ACC112 (cell line): ENCODE measurements around the gene AQP7.
"Not testable (repeated sequence)": the region's sequence is repeated elsewhere in the genome, so short reads cannot be mapped to it uniquely, and the experiment has no call there.

Experiments used
- H2AFZ ChIP-seq: fragments of 200-600 bp; sonication (generic); one replicate; pipeline ENCODE4 v1.6.0; 2017; ENCODE audit warnings: antibody characterized with exemption, low read length; ENCODE audit not compliant: unreplicated experiment
- H3K27ac ChIP-seq: fragments of 200-600 bp; sonication (generic); 2 replicates; pipeline ENCODE4 v1.5.1; 2014; ENCODE audit warnings: low read depth, mild to moderate bottlenecking, antibody characterized with exemption, low read length, moderate library complexity
- H3K27me3 ChIP-seq: fragments of 200-600 bp; sonication (generic); 2 replicates; pipeline ENCODE4 v1.6.1; 2014; ENCODE audit warnings: mild to moderate bottlenecking, antibody characterized with exemption, low read length, moderate library complexity, mixed read lengths; ENCODE audit not compliant: insufficient read depth
- H3K36me3 ChIP-seq: fragments of 200-600 bp; sonication (generic); 2 replicates; pipeline ENCODE4 v1.6.1; 2016; ENCODE audit warnings: mild to moderate bottlenecking, antibody characterized with exemption, low read length, moderate library complexity, mixed read lengths; ENCODE audit not compliant: insufficient read depth
- H3K4me1 ChIP-seq: fragments of 200-600 bp; sonication (generic); one replicate; pipeline ENCODE4 v1.6.1; 2016; ENCODE audit warnings: low read length, mixed read lengths; ENCODE audit not compliant: insufficient read depth, unreplicated experiment, control insufficient read depth
- H3K4me3 ChIP-seq: fragments of 200-600 bp; sonication (generic); 2 replicates; pipeline ENCODE4 v1.5.1; 2014; ENCODE audit warnings: mild to moderate bottlenecking, low read depth, low read length
- H3K79me2 ChIP-seq: fragments of 200-600 bp; sonication (generic); one replicate; pipeline ENCODE4 v1.6.0; 2016; ENCODE audit warnings: low read length; ENCODE audit not compliant: control insufficient read depth, unreplicated experiment, insufficient read depth

Gene AQP7

DNA sequence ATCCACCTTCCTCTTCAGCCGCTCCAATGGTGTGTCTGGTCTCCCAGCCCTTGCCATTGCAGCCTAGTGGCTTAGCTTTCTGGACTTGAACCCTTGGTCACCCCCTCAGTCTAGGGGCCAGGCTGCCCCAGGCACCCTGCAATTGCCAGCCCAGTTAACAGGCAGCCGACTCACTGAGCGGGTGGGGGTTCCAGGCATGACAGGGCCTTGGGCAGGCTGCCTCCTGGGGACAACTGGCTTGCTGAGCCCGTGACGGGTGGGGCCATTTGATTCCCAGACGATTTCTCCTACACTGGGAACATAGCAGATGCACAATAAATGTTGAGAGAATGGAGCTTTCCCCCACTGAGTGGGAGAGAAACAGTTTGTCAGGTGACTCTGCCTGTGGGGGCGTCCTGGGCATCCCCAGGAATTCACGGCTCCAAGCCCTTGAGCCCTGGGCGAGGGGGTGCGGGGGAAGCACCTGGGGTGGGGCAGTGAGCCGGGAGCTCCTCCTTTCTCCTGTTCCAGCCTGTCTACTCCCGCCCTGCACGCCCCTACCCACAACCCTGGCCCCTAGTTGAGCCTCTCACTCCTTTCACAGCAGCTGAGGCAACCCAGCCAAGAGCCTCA is 12.6 kb upstream of the AQP7 start:
- H3K4me3 ChIP-seq, result no peak overlapping the region
- no peaks in the 10 kb centered on the region for H3K36me3 ChIP-seq
- H3K27me3 ChIP-seq, result peaks cover 8% of the 10 kb centered on the region; the same call in 1 of the 2 replicates
- no peaks in the 10 kb centered on the region for H3K4me1 ChIP-seq
- H3K79me2 ChIP-seq, result no peaks in the 10 kb centered on the region
- H3K27ac ChIP-seq, result no peak overlapping the region
- H2AFZ ChIP-seq, result no peak overlapping the region

DNA sequence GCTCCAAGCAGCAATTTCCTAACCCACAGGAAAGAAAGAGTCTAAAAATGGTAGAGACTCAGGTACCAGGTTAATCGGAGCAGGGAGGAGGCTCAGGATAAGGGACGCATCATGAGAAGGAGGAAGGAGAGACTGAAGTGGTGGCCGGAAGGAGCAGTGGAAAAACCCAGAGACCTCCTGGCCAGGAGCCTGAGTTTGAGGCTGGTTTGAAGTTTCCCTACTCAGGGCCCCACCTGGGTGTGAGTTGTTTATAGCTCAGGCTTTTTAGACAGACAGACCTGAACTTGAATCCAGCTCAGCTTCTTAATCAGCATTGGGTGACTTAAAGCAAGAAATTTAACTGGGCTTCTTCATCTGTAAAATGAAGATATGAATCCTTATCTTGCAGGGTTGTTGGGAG is 11.9 kb upstream of the AQP7 start:
- Histone ChIP-seq H3K27ac (no peak overlapping the region), H3K36me3 (no peaks in the 10 kb centered on the region), H2AFZ (no peak overlapping the region), H3K4me3 (no peak overlapping the region), H3K79me2 (no peaks in the 10 kb centered on the region), H3K27me3 (peaks cover 8% of the 10 kb centered on the region; the same call in 1 of the 2 replicates), H3K4me1 (no peaks in the 10 kb centered on the region)

DNA sequence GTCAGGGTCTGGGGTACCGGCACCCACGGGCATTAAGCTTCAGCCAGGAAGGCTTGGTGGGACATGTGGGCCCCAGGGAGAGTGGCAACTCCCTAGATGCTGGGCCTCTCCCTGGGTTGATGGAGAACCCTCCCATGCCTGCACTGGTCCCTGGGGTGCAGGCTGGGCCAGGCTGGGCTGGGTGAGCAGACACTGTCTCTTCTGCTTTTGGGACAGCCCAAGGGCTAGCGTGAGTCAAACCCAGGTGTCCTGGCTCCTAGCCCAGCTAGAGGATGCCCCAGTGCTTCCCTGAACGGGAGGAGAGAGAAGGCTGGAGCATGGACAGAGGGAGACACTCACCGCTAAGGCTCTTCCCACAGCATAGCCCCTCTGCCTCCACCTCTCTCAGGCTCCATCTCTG is 5.7 kb upstream of the AQP7 start:
- Histone ChIP-seq H3K4me1 (no peaks in the 10 kb centered on the region), H2AFZ (no peak overlapping the region), H3K79me2 (no peaks in the 10 kb centered on the region), H3K36me3 (no peaks in the 10 kb centered on the region), H3K27me3 (no peaks in the 10 kb centered on the region), H3K4me3 (no peak overlapping the region), H3K27ac (no peak overlapping the region)

DNA sequence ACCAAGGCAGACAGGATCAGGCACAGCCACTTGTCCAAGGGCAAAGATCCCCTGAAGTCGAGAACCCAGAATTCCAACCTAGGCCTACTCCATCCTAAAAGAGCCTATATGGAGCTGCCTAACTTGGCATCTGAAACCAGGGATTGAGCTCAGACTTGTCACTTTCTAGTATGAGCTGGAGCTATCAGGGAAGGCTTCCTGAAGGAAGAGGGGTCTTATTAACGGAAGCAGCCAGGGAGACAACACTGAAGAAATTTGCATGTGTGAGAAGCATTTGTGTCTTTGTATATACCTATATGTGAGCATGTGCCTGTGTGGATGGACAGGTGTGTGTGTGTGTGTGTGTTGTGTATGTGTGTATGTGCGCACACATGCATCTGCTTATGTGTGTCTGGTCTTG is 4.7 kb upstream of the AQP7 start:
- H3K4me1 ChIP-seq, result no peaks in the 10 kb centered on the region
- no peak overlapping the region for H2AFZ ChIP-seq
- H3K27me3 ChIP-seq, result no peaks in the 10 kb centered on the region
- H3K79me2 ChIP-seq, result no peaks in the 10 kb centered on the region
- H3K4me3 ChIP-seq, result no peak overlapping the region
- H3K27ac ChIP-seq, result no peak overlapping the region
- H3K36me3 ChIP-seq, result no peaks in the 10 kb centered on the region

DNA sequence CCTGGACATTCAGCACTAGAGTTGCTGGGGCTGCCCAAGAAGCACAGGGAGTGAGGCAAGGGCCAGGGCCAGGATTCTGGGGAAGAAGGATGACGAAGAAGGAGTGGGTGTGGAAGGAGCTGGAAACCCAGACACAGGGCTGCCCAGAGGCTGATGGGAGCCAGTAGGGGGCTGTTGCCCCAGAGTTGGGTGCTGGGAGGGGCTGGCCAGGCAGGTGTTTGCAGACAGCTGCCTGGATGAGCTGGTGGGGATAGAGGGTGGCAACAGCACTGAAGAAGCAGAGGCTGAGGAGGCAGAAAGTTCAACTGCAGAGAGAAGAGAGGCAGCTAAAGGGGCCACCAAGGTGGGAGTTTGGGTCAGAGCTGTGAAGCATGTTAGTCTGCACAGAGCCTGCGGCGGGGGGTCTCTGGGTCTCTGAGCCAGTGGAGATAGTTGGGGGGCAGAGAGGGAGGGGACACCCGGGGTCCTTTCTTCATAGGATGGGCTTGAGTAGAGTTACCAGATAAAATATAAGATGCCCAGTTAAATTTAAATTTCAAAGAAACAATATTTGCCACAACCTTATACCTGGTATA is 2.5 kb upstream of the AQP7 start:
- H2AFZ ChIP-seq, result no peak overlapping the region
- H3K36me3 ChIP-seq, result no peaks in the 10 kb centered on the region

DNA sequence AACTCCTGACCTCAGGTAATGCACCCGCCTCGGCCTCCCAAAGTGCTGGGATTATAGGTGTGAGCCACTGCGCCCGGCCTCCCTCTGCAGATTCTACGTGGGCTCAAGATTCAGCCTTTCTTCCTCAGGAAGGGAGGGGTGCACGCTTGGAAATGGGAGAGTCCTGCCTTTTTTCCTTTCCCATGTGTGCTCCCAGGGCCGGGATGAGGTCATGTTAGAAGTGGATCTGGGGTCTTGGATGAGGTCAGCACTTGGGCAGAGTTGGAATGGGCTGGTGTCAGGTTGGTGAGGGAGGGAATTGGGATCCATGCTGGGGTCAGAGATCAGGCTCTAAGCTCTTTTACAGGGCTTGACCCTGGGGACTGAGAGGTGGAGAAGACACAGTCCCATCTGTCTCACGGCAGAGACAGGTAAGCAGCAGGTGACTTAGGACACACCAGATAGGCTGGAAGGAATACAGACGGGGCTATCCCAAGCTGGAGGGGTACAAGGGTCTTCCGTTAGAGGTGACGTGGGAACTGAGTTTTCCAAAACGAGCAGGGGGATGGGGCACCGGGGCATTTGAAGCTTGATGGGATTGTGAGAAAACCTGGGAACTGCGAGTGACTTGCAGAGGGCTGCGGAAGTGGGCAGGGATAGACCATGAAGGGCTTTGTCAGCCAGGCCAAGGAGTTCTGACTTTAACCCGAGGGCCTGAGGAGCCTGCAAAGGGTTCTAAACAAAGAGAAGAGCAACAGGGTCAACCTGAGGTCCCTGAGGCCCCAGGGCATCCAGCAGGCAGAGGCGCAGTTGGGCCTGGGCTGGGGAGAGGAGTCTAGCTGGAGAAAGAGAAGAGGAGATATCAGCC is 1.8 kb upstream of the AQP7 start:
- no peaks in the 10 kb centered on the region for H3K27me3 ChIP-seq

More for the DNA sequence above, 2.5 kb upstream of the AQP7 start:
- Histone ChIP-seq H3K4me1 (no peaks in the 10 kb centered on the region), H3K27me3 (no peaks in the 10 kb centered on the region), H3K27ac (no peak overlapping the region), H3K79me2 (no peaks in the 10 kb centered on the region), H3K4me3 (no peak overlapping the region)

DNA sequence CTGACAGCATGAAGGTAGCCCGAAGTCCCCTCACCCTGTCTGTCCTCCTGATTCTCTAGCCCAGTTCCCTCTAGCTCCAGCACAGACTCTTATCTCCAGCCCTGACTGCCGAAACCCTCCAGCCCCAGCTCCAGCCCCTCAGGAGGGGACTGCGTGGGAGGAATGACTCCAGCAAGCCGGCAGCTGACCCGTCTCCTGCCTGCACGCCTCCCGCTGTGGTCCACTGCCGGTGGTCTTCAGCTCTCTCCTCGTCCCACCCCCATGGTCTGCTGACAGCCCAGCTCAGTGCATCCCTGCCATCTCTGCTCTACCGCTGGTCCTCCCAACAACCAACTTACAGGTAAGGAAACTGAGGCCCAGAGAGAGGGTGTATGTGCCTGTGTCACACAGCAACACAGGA is 559 bp downstream of the AQP7 start:
- not testable (repeated sequence) for H3K27me3 ChIP-seq, H3K79me2 ChIP-seq, H2AFZ ChIP-seq, H3K27ac ChIP-seq, H3K4me1 ChIP-seq, H3K36me3 ChIP-seq, H3K4me3 ChIP-seq

More for the DNA sequence above, 1.8 kb upstream of the AQP7 start:
- H3K4me3 ChIP-seq, result no peak overlapping the region
- no peak overlapping the region for H3K27ac ChIP-seq
- H2AFZ ChIP-seq, result no peak overlapping the region
- H3K36me3 ChIP-seq, result no peaks in the 10 kb centered on the region
- H3K79me2 ChIP-seq, result no peaks in the 10 kb centered on the region
- H3K4me1 ChIP-seq, result no peaks in the 10 kb centered on the region

DNA sequence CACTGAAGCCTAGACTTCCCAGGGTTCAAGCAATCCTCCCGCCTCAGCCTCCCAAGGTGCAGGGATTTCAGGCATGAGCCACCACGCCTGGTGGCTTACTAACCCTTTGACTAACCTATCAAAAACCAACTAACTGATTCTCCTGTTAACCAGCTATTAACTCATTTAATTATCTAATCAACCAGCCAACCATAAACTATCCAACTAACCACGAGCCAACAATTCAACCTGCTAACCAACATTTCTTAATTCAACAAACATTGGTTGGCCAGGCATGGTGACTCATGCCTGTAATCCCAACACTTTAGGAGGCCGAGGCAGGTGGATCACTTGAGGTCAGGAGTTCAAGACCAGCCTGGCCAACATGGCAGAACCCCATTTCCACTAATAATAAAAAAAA is 3.3 kb downstream of the AQP7 start:
- not testable (repeated sequence) for H3K4me1 ChIP-seq, H3K27me3 ChIP-seq, H2AFZ ChIP-seq, H3K79me2 ChIP-seq, H3K36me3 ChIP-seq, H3K4me3 ChIP-seq, H3K27ac ChIP-seq

DNA sequence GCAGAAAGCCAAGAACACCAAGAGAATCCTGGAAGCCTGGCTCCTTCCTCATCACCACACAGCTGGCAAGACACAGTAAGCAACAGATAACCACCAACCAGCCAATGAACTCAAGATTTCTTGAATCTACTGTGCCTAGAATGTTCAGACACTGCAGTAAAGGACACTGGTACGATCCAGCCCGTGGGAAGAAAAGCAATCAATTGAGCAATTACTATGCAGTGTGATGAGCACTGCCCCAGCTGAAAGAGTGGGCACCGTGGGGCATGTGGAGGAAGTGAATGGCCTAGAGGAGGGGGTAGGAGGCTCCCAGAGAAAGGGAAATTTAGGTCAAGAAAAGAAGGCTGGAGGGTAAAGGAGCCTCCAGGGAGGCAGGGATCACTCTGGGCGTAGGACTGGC is 4.6 kb downstream of the AQP7 start:
- H3K27me3 ChIP-seq, H3K4me3 ChIP-seq, H3K79me2 ChIP-seq, H3K36me3 ChIP-seq, H2AFZ ChIP-seq, H3K27ac ChIP-seq, H3K4me1 ChIP-seq: not testable (repeated sequence)

DNA sequence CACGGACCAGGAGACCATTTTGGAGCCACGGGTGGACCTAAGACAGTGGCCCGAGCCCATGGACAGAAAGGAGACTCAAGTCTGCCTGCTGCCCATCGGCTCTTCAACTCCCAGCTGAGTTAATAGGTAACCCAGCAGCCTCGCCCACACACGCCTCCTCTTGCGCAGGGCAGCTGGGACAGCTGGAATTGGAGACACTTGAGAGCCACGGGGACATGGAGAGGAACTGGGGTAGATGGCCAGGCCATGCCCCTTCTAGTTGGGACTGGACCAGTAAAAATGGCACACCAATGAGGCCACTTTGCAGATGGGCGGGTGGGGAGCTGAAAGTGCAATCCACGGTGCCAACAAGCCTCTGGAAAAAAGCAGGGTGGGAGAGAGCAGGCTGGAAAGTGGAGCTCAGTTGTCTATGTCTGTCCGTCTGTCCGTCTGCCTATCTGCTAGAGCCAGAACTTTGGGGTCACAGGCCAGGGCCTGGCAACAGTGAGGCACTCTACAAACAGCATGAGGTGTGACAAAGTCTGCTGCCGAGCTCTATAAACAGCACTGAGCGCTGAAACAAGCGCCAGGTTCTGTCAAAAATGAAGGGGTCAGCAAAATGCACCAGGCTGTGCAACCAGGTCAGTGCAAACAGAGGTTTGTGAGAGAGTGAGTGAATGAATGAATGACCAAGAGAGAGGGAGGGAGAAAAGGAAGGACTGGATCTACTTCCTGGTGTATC is 7.0 kb downstream of the AQP7 start:
- not testable (repeated sequence) for H3K4me1 ChIP-seq, H3K27me3 ChIP-seq

More for the DNA sequence above, 7.0 kb downstream of the AQP7 start:
- H3K4me3 ChIP-seq, H3K36me3 ChIP-seq, H3K27ac ChIP-seq, H3K79me2 ChIP-seq, H2AFZ ChIP-seq: not testable (repeated sequence)
